Liver (tissue), 9 donors: ENCODE results near the gene PLCB1. TPM values are rescaled to one million over a fixed set of nuclear protein-coding genes. Genes with fewer than 3 reads are reported as not detected.
"Not testable (repeated sequence)": the region's sequence is repeated elsewhere in the genome, so short reads cannot be mapped to it uniquely, and the experiment has no call there.

Source experiments
- DNase-seq: peaks from one replicate; pipeline ENCODE4 v3.0.0-alpha.2; 2017; ENCODE audit warnings: low spot score
- H3K27ac ChIP-seq, 2 donors: one replicate each; pipeline ENCODE4 v1.7.0; 2013; ENCODE audit warnings: inconsistent platforms in 2 of 2, low read length in 2 of 2, control low read depth in 1 of 2, low read depth in 1 of 2, mild to moderate bottlenecking in 1 of 2
- H3K27me3 ChIP-seq, 4 donors: one replicate each; pipeline versions ENCODE4 v1.6.1 to v1.7.0; 2013; ENCODE audit warnings: low read length in 3 of 4, inconsistent platforms in 1 of 4, mild to moderate bottlenecking in 1 of 4, moderate library complexity in 1 of 4; ENCODE audit not compliant: control insufficient read depth in 4 of 4, insufficient read depth in 4 of 4
- H3K36me3 ChIP-seq, 4 donors: one replicate each; pipeline versions ENCODE4 v1.6.1 to v1.7.0; 2013; ENCODE audit warnings: low read length in 3 of 4, mild to moderate bottlenecking in 3 of 4, low read depth in 1 of 4, moderate library complexity in 1 of 4; ENCODE audit not compliant: control insufficient read depth in 4 of 4, insufficient read depth in 3 of 4
- H3K4me1 ChIP-seq, 4 donors: one replicate each; pipeline versions ENCODE4 v1.6.1 to v1.7.0; 2013; ENCODE audit warnings: low read length in 3 of 4, mild to moderate bottlenecking in 3 of 4, moderate library complexity in 1 of 4; ENCODE audit not compliant: control insufficient read depth in 4 of 4, insufficient read depth in 4 of 4
- H3K4me3 ChIP-seq, 3 donors: one replicate each; pipeline versions ENCODE4 v1.6.1 to v1.7.0; 2013; ENCODE audit warnings: low read length in 3 of 3, control low read depth in 1 of 3, low read depth in 1 of 3, mild to moderate bottlenecking in 1 of 3
- H3K9ac ChIP-seq, 2 donors: one replicate each; pipeline ENCODE4 v1.7.0; 2013; ENCODE audit warnings: low read length in 2 of 2, mild to moderate bottlenecking in 2 of 2, moderate library complexity in 2 of 2, control low read depth in 1 of 2, low read depth in 1 of 2
- H3K9me3 ChIP-seq, 4 donors: one replicate each; pipeline versions ENCODE4 v1.6.1 to v1.7.0; 2013; ENCODE audit warnings: low read length in 3 of 4; ENCODE audit not compliant: control insufficient read depth in 4 of 4
- EGR1 ChIP-seq, 2 donors: IDR thresholded peaks; 2 replicates each; pipeline ENCODE4 v1.6.1; 2016 to 2018; ENCODE audit warnings: antibody characterized with exemption in 2 of 2, low read depth in 2 of 2
- FOXA1 ChIP-seq: IDR thresholded peaks from 2 replicates; pipeline ENCODE4 v1.6.1; 2016; ENCODE audit warnings: antibody characterized with exemption
- FOXA2 ChIP-seq: IDR thresholded peaks from 2 replicates; pipeline ENCODE4 v1.6.1; 2016; ENCODE audit warnings: antibody characterized with exemption
- GABPA ChIP-seq, 2 donors: IDR thresholded peaks in 1 of 2; conservative IDR thresholded peaks in 1 of 2; 2 replicates each; pipeline ENCODE4 v1.6.1; 2016; ENCODE audit warnings: antibody characterized with exemption in 2 of 2, mild to moderate bottlenecking in 1 of 2, moderate library complexity in 1 of 2
- HNF4A ChIP-seq, 2 donors: conservative IDR thresholded peaks; 2 replicates each; pipeline ENCODE4 v1.6.1; 2016; ENCODE audit warnings: antibody characterized with exemption in 2 of 2, mild to moderate bottlenecking in 2 of 2
- JUND ChIP-seq, 2 donors: IDR thresholded peaks; 2 replicates each; pipeline ENCODE4 v1.6.1; 2016; ENCODE audit warnings: antibody characterized with exemption in 2 of 2
- NR2F2 ChIP-seq: IDR thresholded peaks from 2 replicates; pipeline ENCODE4 v1.6.1; 2016; ENCODE audit warnings: antibody characterized with exemption
- RAD21 ChIP-seq, 2 donors: IDR thresholded peaks; 2 replicates each; pipeline ENCODE4 v1.6.1; 2016; ENCODE audit warnings: antibody characterized with exemption in 2 of 2, mild to moderate bottlenecking in 2 of 2
- REST ChIP-seq: IDR thresholded peaks from 2 replicates; pipeline ENCODE4 v1.6.1; 2016; ENCODE audit warnings: antibody characterized with exemption, mild to moderate bottlenecking
- RXRA ChIP-seq, 2 donors: IDR thresholded peaks; 2 replicates each; pipeline ENCODE4 v1.6.1; 2017 to 2018; ENCODE audit warnings: antibody characterized with exemption in 2 of 2, mild to moderate bottlenecking in 1 of 2
- SP1 ChIP-seq: IDR thresholded peaks from 2 replicates; pipeline ENCODE4 v1.6.1; 2018; ENCODE audit warnings: antibody characterized with exemption, mild to moderate bottlenecking
- TAF1 ChIP-seq: conservative IDR thresholded peaks from 2 replicates; pipeline ENCODE4 v1.6.1; 2016; ENCODE audit warnings: antibody characterized with exemption, mild to moderate bottlenecking
- YY1 ChIP-seq: IDR thresholded peaks from 2 replicates; pipeline ENCODE4 v1.6.1; 2016; ENCODE audit warnings: antibody characterized with exemption, mild to moderate bottlenecking
- ZBTB33 ChIP-seq: IDR thresholded peaks from 2 replicates; pipeline ENCODE4 v1.6.1; 2016; ENCODE audit warnings: antibody characterized with exemption
- WGBS: extraction: QIAGEN DNeasy Blood & Tissue Kit; methylation state at CpG from one replicate; pipeline ENCODE4 v1.1.7; 2013; 5-methylcytosine and 5-hydroxymethylcytosine counted together
- polyA plus RNA-seq, 2 donors: library from polyadenylated mRNA; stranded (reverse) in 1 of 2; unstranded in 1 of 2; fragments of 200-250 nt in 1 of 2; fragments of >200 nt in 1 of 2; fragmentation: Nextera tagmentation in 1 of 2; extraction: Ambion mirVana in 1 of 2; gene quantifications; one replicate each; pipeline versions ENCODE4 v1.2.1 to v1.2.3, GENCODE V29; 2013 to 2015
- total RNA-seq, 2 donors: library from RNA; depleted of rRNA; stranded (reverse); fragments of >200 nt; gene quantifications; one replicate each; pipeline ENCODE4 v1.2.3, GENCODE V29; 2014
- TF ChIP-seq, protein P1 (sequence below): IDR thresholded peaks from 2 replicates; pipeline ENCODE4 v1.6.1; 2016; ENCODE audit warnings: antibody characterized with exemption
- TF ChIP-seq, protein P2 (sequence below): fragments of 150-350 bp; IDR thresholded peaks from 2 replicates; pipeline ENCODE4 v1.5.1; 2017; ENCODE audit warnings: improper control_type of control experiment, low read depth, low read length; ENCODE audit not compliant: missing input control
- TF ChIP-seq, protein P3 (sequence below): IDR thresholded peaks from 2 replicates; pipeline ENCODE4 v1.6.1; 2016; ENCODE audit warnings: antibody characterized with exemption
- donor health status: healthy.
- donor health status: healthy.
- donor health status: healthy.
- donor health status: healthy.
- donor health status: healthy.

Gene PLCB1
- total and polyA plus RNA-seq, 4 donors = 3.7 to 13.5 (median 5.9) TPM

DNA sequence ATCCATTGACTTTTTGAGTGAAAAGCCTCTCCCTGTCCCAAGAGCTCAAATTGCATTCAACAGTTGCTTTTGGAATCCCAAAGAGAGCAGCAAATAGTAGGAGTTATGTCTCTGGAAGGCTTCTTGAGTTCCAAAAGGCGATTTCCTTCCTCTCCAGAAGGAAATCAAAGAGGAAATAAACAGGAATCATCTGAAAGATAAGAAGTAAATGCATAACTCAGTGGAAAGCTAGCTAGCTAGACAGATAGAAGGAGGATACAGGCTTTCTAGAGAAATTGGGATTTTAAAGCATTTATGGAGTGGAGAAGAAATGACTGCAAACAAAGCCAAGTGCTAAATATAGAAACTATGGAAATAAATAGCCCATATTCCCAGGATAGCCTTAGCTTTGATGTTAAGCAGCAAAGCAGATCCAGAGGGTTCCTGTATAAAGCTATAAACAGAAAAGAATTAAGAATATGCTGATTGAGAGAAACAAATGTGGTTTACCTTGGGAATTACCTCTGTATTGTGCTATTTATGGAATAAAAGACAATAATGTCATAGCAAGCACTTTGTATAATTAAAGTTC is 214.7 kb downstream of the PLCB1 start:
- DNase-seq = no peak
- Histone ChIP-seq H3K27ac (no peak overlapping the region), H3K4me1 (no peaks in the 10 kb centered on the region), H3K4me3 (no peak overlapping the region), H3K9ac (no peak overlapping the region), H3K9me3 (no peaks in the 10 kb centered on the region), H3K27me3 (no peaks in the 10 kb centered on the region), H3K36me3 (no peaks in the 10 kb centered on the region)
- TF ChIP-seq JUND (IDR thresholded peaks at IDR 0.05) (no peak), RAD21 (IDR thresholded peaks at IDR 0.05) (peak; percentile 4 to 10)
- 80% methylated on average over 1 of the region's 1 CpG for WGBS

DNA sequence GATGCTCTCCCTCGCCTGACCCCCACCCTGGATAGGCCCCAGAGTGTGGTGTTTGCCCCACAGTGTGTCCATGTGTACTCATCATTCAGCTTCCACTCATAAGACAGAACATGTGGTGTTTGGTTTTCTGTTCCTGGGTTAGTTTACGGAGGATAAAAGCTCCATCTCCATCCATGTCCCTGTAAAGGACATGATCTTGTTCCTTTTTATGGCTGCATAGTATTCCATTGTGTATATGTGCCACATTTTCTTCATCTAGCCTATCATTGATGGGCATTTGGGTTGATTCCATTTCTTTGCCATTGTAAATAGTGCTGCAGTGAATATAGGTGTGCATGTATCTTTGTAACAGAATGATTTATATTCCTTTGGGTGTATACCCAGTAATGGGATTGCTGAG is 218.2 kb downstream of the PLCB1 start:
- H3K4me1 ChIP-seq, DNase-seq, H3K9ac ChIP-seq, H3K36me3 ChIP-seq, H3K27me3 ChIP-seq, H3K9me3 ChIP-seq, H3K27ac ChIP-seq, H3K4me3 ChIP-seq: not testable (repeated sequence)
- WGBS = 89% methylated on average over 2 of the region's 2 CpGs

GRCh38 chr20:8352486-8352885 is 220.4 kb downstream of the PLCB1 start:
- H3K9me3 ChIP-seq = no peaks in the 10 kb centered on the region
- H3K36me3 ChIP-seq = no peaks in the 10 kb centered on the region
- TF ChIP-seq GABPA (IDR thresholded peaks at IDR 0.05 in 1 of 2, conservative IDR thresholded peaks at IDR 0.05 in 1 of 2) (no peak), JUND (IDR thresholded peaks at IDR 0.05) (no peak), RXRA (IDR thresholded peaks at IDR 0.05) (no peak), SP1 (no peak), RAD21 (IDR thresholded peaks at IDR 0.05) (no peak), HNF4A (conservative IDR thresholded peaks at IDR 0.05) (no peak), REST (no peak), FOXA2 (no peak), EGR1 (IDR thresholded peaks at IDR 0.05; ENCODE audit: low read depth in 2 of 2) (no peak), NR2F2 (no peak), ZBTB33 (no peak), YY1 (no peak), TAF1 (no peak), FOXA1 (no peak)
- TF ChIP-seq, protein P1, sequence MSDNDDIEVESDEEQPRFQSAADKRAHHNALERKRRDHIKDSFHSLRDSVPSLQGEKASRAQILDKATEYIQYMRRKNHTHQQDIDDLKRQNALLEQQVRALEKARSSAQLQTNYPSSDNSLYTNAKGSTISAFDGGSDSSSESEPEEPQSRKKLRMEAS = no peak
- TF ChIP-seq, protein P2, sequence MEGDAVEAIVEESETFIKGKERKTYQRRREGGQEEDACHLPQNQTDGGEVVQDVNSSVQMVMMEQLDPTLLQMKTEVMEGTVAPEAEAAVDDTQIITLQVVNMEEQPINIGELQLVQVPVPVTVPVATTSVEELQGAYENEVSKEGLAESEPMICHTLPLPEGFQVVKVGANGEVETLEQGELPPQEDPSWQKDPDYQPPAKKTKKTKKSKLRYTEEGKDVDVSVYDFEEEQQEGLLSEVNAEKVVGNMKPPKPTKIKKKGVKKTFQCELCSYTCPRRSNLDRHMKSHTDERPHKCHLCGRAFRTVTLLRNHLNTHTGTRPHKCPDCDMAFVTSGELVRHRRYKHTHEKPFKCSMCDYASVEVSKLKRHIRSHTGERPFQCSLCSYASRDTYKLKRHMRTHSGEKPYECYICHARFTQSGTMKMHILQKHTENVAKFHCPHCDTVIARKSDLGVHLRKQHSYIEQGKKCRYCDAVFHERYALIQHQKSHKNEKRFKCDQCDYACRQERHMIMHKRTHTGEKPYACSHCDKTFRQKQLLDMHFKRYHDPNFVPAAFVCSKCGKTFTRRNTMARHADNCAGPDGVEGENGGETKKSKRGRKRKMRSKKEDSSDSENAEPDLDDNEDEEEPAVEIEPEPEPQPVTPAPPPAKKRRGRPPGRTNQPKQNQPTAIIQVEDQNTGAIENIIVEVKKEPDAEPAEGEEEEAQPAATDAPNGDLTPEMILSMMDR = no peak
- TF ChIP-seq, protein P3, sequence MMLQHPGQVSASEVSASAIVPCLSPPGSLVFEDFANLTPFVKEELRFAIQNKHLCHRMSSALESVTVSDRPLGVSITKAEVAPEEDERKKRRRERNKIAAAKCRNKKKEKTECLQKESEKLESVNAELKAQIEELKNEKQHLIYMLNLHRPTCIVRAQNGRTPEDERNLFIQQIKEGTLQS = no peak
- H3K4me3 ChIP-seq = no peak overlapping the region
- DNase-seq = no peak
- 79% methylated on average over 1 of the region's 1 CpG for WGBS
- H3K27me3 ChIP-seq = no peaks in the 10 kb centered on the region
- H3K27ac ChIP-seq = no peak overlapping the region
- H3K9ac ChIP-seq = no peak overlapping the region
- H3K4me1 ChIP-seq = no peaks in the 10 kb centered on the region
